Neural cell (in vitro differentiated cells): ENCODE results near the gene RABL6.

Experiments used
- CTCF ChIP-seq: fragments of 450-650 bp; IDR thresholded peaks from 2 replicates; pipeline ENCODE4 v1.5.1; 2014; ENCODE audit warnings: antibody characterized with exemption, mild to moderate bottlenecking, moderate library complexity; ENCODE audit not compliant: poor library complexity, severe bottlenecking
- EP300 ChIP-seq: fragments of 450-650 bp; conservative IDR thresholded peaks from 2 replicates; pipeline ENCODE4 v1.6.1; 2014; ENCODE audit warnings: antibody characterized with exemption, mild to moderate bottlenecking, moderate library complexity; ENCODE audit not compliant: poor library complexity, severe bottlenecking
- EZH2 ChIP-seq: fragments of 200-600, 300-800 bp; shearing (Covaris generic), sonication (generic); IDR thresholded peaks from 2 replicates; pipeline ENCODE4 v1.6.1; 2014; ENCODE audit warnings: antibody characterized with exemption, low read length, borderline replicate concordance, mild to moderate bottlenecking; ENCODE audit not compliant: insufficient read depth, poor library complexity, severe bottlenecking
- POLR2AphosphoS5 ChIP-seq: IDR thresholded peaks from 2 replicates; pipeline ENCODE4 v1.6.1; 2012
- TAF1 ChIP-seq: IDR thresholded peaks from 2 replicates; pipeline ENCODE4 v1.6.1; 2012; ENCODE audit warnings: low read depth
- TF ChIP-seq, protein P1 (sequence below): IDR thresholded peaks from 2 replicates; pipeline ENCODE4 v1.6.1; 2012; ENCODE audit warnings: borderline replicate concordance

GRCh38 chr9:136840877-136841645, 33.3 kb downstream of the RABL6 start:
- no peak for TF ChIP-seq CTCF
- no peak for TF ChIP-seq POLR2AphosphoS5
- TF ChIP-seq, protein P1, sequence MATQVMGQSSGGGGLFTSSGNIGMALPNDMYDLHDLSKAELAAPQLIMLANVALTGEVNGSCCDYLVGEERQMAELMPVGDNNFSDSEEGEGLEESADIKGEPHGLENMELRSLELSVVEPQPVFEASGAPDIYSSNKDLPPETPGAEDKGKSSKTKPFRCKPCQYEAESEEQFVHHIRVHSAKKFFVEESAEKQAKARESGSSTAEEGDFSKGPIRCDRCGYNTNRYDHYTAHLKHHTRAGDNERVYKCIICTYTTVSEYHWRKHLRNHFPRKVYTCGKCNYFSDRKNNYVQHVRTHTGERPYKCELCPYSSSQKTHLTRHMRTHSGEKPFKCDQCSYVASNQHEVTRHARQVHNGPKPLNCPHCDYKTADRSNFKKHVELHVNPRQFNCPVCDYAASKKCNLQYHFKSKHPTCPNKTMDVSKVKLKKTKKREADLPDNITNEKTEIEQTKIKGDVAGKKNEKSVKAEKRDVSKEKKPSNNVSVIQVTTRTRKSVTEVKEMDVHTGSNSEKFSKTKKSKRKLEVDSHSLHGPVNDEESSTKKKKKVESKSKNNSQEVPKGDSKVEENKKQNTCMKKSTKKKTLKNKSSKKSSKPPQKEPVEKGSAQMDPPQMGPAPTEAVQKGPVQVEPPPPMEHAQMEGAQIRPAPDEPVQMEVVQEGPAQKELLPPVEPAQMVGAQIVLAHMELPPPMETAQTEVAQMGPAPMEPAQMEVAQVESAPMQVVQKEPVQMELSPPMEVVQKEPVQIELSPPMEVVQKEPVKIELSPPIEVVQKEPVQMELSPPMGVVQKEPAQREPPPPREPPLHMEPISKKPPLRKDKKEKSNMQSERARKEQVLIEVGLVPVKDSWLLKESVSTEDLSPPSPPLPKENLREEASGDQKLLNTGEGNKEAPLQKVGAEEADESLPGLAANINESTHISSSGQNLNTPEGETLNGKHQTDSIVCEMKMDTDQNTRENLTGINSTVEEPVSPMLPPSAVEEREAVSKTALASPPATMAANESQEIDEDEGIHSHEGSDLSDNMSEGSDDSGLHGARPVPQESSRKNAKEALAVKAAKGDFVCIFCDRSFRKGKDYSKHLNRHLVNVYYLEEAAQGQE, result no peak
- TF ChIP-seq TAF1, result no peak
- no peak for TF ChIP-seq EZH2
- no peak for TF ChIP-seq EP300
